Activated CD8-positive, alpha-beta memory T cell treated with anti-CD3 and anti-CD28 coated beads, Interleukin-2, amount 50 U/mL, for 1 hour (primary cell): ENCODE data around the gene GRAMD4.

Source experiments
- DNase-seq: peaks from one replicate; pipeline ENCODE4 v3.0.0-alpha.2; 2020; ENCODE audit errors: extremely low read depth

GRAMD4 gene

GRCh38 chr22:46582281-46582933 is 37.8 kb upstream of the GRAMD4 start:
- DNase-seq: no peak

- DNase-seq: no peak
These were observed 36.6 kb upstream of the GRAMD4 start for GRCh38 chr22:46583571-46583970.

DNA sequence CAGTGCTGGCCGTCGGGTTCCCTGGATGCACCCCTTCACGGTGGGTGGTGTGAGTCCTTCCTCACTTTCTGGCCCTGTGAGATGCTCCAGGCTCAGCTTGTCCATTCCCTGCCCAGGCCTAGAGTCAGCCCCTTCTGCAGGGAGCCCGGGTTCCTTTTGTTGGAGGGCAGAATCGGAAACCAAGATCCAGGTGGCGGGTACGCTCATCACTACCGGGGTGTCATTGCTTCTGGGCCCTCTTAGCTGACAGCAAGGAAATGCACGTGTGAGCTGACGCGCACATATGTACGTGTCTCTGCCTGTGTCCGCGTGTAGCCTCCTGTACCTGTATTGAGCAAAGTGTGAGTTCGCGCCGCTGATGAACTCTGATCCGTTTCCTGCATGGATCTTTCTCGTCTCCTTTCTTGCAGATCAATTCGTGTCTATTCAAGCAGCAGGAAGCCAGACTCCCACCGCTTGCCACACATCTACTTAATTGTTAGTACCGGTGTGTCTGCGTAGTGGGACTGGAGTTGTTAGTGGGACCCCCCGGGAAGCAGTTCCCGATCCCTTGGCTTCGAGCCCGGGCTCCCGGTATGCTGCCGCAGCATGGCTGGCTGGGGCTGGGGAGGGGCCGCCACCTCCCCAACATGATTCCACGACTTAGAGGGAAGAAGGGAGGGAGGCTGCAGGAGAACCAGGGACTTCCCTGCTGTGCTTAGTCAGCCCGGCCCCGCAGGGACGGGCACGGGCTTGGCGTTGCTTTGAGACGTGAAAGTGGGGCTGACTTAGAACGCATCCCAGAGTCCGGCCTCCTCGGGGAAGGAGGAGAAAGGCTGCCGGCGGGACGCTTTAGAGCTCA is 35.9 kb upstream of the GRAMD4 start:
- no peak for DNase-seq

DNA sequence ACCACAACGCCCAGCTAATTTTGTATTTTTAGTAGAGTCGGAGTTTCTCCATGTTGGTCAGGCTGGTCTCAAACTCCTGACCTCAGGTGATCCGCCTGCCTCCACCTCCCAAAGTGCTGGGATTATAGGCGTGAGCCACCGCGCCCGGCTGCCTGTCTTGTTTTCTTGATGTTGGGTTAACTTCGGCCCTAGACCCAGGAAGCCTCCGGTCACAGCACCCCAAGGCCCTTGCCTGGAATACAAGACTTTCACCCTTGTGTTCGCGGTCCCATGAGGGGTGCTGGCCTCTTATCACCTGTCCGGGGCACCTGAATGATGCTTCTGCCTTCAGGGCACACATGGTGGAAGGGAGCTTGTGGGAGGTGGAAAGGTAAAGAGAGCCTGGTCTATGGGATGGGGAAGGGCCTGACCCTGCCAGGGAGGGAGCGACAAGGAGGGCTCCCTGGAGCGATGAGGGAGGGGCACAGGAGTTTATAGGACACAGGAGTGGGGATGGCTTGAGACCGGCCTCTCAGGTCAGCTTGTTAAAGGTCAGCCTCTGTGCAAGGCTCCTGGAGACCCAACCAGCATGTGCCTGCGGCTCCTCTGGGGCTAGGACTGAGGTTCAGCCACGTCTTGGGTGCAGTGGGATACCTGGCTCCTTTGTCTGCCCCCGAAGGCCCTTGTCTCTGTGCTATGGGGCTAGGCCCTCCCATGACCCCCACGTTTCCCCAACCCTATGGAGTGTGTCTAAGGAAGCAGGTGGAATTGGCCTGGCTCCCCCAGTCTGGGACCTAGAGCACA is 34.7 kb upstream of the GRAMD4 start:
- DNase-seq: no peak

DNA sequence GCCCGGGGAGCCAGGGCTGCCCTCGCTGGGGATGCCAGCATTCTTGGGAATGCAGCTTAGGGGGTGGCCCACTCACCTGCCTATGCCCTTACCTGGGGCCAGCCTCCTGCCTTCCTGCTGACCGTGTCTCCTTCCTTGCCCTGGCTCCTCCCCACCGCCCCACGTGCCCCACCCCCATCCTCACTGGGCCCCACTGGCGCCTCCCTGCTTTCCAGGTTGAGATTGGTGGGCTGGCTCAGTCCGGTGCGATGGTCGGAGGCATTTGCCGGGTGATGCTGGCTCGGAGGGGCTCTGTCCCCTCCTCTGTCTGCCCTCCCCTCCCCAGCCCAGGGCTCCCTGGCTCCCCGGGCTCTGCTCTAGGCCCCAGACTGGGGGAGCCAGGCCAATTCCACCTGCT is 34.1 kb upstream of the GRAMD4 start:
- DNase-seq: no peak

- DNase-seq: no peak
These were observed 33.6 kb upstream of the GRAMD4 start for GRCh38 chr22:46586531-46587011.

- DNase-seq: no peak
These were observed 33.1 kb upstream of the GRAMD4 start for GRCh38 chr22:46587061-46587460.

GRCh38 chr22:46587492-46588278 is 32.5 kb upstream of the GRAMD4 start:
- DNase-seq: no peak

- DNase-seq: no peak
These were observed 31.7 kb upstream of the GRAMD4 start for GRCh38 chr22:46588279-46589140.

DNA sequence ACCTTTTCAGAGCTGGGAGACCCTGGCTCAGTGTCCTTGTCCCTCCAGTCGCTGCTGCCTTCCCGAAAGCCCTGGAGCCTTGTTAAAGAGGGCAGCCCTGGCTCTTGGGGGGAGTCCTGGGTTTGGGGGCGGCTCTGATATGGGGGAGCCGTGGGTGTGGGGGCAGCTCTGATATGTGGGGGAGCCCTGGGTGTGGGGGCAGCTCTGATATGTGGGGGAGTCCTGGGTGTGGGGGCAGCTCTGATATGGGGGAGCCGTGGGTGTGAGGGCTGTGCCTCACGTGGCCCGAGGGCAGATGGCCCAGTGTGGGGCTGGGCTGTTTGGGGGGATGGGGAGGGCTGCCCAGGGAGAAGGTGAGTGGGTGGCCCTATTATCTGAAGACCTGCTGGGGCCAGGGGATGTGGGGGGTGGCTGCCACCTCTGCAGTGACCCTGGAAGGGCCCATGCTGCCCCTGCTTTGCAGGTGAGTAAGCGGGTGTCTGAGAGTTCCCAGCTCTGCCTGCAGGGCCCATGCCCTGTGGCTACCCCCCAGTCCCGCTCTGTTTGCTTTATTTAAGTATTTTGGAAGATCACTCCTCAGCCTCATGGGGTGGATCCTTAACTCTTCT is 30.9 kb upstream of the GRAMD4 start:
- DNase-seq: no peak

DNA sequence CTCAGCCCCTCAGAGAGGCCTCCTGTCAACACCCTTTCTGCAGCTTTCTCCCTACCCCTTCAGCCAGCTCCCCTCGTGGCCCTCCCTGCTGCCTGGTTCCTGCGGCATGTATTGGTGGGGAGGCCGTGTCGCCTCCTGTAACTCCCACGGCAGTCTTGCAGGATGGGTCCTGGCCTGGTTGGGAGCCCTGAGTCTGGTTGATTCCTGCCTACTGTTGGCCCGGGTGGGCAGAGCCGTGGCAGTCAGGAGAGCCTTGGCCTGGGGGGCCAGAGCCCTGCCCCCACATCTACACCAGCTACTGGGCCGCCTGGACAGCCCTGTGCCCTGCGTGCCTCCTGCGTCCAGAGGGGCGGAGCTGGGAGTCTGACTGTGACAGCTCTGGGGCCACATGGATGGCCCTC is 30.3 kb upstream of the GRAMD4 start:
- DNase-seq: no peak

- no peak for DNase-seq
These were observed 29.9 kb upstream of the GRAMD4 start for GRCh38 chr22:46590334-46590733.

DNA sequence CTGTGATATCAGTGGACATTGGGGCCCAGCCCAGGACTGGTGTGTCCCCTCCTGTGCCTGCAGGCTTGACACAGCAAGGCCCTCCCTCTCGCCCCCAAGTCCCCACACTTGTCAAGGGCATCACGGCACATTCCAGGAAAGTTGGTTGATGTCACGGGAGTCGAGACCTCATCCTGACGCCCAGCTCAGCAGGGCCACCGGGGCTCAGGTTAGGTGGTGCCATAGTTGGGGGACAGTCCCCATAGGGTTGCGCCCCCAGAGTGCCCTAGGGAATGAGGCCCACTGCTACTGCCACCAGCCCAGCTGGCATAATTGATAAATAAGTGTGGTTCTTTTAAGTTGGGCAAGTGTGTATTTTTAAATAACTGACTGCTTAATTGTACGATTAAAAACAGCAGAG is 28.3 kb upstream of the GRAMD4 start:
- DNase-seq: no peak

- DNase-seq: no peak
These were observed 27.8 kb upstream of the GRAMD4 start for GRCh38 chr22:46592390-46592872.

- DNase-seq: no peak
These were observed 26.9 kb upstream of the GRAMD4 start for GRCh38 chr22:46593211-46593681.

- no peak for DNase-seq
These were observed 25.9 kb upstream of the GRAMD4 start for GRCh38 chr22:46593996-46594946.

DNA sequence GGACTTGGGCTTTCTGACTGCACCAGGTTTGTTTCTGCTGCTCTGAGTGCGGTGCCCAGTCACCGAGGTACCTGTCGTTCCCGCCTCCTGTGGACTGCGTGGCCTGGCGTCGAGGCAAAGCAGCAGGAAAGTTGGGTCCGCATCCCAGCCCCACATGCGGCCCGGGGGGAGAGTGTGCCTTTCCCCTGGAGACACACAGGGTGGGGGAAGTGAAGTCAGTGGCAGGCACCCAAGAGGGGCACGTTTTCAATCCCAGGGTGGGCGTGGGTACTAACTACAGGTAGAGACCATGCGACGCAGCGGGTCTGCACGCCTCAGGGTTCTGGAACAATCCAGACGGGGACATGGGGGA is 25.3 kb upstream of the GRAMD4 start:
- no peak for DNase-seq

DNA sequence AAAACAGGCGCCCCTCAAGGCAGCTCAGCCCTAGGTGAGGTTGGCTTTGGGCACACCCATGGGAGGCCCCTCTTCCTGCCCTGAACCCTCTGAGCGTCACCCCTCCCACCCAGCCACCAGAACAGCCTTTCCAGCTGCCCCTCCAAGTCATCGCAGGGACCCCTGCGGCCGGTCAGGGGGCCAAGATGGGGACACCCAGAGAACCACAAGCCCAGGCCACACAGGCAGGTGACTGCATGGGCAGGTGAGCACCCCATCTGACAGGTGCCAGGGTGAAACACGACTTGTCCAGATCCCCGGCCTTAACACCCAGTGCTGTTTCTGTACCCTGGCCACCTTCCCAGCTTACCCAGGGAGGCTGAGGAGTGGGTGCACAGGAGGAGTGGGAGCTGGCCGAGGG is 24.6 kb upstream of the GRAMD4 start:
- DNase-seq: no peak

GRCh38 chr22:46596032-46596441 is 24.1 kb upstream of the GRAMD4 start:
- no peak for DNase-seq
